Mesothelial cell of epicardium (in vitro differentiated cells): ENCODE data around the gene CYB5RL. TPM values are rescaled to one million over a fixed set of nuclear protein-coding genes. Genes with fewer than 3 reads are reported as not detected.

Source experiments
- DNase-seq, 2 experiments: peaks; one replicate each; pipeline ENCODE4 v3.0.0; 2021; ENCODE audit warnings: low spot score in 2 of 2; ENCODE audit not compliant: unreplicated experiment in 2 of 2
- H3K27ac Mint-ChIP-seq: 2 replicates; pipeline ENCODE4 v1.8.0; 2021; ENCODE audit warnings: mixed read lengths
- H3K27me3 Mint-ChIP-seq: 2 replicates; pipeline ENCODE4 v1.8.0; 2021; ENCODE audit warnings: low read depth, mixed read lengths
- H3K36me3 Mint-ChIP-seq: 2 replicates; pipeline ENCODE4 v1.8.0; 2021; ENCODE audit warnings: mixed read lengths
- H3K4me1 Mint-ChIP-seq: 2 replicates; pipeline ENCODE4 v1.8.0; 2021; ENCODE audit warnings: mixed read lengths
- H3K4me3 Mint-ChIP-seq: 2 replicates; pipeline ENCODE4 v1.8.0; 2021; ENCODE audit warnings: mild to moderate bottlenecking, moderate library complexity, mixed read lengths
- H3K9me3 Mint-ChIP-seq: 2 replicates; pipeline ENCODE4 v1.8.0; 2021; ENCODE audit warnings: mixed read lengths
- total RNA-seq: library from RNA; stranded (reverse); gene quantifications from 3 replicates; pipeline ENCODE4 v1.2.1, GENCODE V29; 2021
- TF ChIP-seq, protein P1 (sequence below): fragments of 200-600 bp; sonication (generic); IDR thresholded peaks from one replicate; pipeline ENCODE4 v1.5.0; 2021; ENCODE audit warnings: antibody characterized with exemption; ENCODE audit not compliant: unreplicated experiment

Gene CYB5RL
- total RNA-seq, 1 donor from 2014 or later: 8.5 TPM

DNA sequence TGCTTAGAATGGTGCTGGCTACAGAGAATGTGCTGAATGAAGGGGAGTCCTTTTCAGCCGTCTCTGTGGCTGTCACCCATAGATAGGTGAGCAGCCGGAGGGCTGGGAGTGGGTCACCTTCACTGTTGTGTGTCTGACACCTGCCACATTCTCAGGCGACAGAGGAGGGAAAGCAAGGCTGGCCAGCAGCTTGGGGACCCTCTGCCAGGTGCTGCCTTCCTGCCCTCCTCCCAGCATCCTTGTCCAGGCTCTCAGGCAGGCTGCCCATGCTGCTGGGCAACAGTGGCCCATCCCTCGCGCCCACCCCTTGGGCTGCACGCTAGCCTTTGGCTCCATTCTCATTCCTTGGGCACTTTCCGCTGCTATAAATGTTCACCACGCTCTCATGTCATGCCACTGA, 22.1 kb downstream of the CYB5RL start:
- Mint-ChIP-seq H3K4me3 (no peak overlapping the region), H3K27me3 (no peaks in the 10 kb centered on the region), H3K4me1 (no peaks in the 10 kb centered on the region), H3K27ac (no peak overlapping the region), H3K9me3 (no peaks in the 10 kb centered on the region), H3K36me3 (peaks cover 8% of the 10 kb centered on the region)
- TF ChIP-seq, protein P1, sequence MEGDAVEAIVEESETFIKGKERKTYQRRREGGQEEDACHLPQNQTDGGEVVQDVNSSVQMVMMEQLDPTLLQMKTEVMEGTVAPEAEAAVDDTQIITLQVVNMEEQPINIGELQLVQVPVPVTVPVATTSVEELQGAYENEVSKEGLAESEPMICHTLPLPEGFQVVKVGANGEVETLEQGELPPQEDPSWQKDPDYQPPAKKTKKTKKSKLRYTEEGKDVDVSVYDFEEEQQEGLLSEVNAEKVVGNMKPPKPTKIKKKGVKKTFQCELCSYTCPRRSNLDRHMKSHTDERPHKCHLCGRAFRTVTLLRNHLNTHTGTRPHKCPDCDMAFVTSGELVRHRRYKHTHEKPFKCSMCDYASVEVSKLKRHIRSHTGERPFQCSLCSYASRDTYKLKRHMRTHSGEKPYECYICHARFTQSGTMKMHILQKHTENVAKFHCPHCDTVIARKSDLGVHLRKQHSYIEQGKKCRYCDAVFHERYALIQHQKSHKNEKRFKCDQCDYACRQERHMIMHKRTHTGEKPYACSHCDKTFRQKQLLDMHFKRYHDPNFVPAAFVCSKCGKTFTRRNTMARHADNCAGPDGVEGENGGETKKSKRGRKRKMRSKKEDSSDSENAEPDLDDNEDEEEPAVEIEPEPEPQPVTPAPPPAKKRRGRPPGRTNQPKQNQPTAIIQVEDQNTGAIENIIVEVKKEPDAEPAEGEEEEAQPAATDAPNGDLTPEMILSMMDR: no peak
- no peak for DNase-seq

DNA sequence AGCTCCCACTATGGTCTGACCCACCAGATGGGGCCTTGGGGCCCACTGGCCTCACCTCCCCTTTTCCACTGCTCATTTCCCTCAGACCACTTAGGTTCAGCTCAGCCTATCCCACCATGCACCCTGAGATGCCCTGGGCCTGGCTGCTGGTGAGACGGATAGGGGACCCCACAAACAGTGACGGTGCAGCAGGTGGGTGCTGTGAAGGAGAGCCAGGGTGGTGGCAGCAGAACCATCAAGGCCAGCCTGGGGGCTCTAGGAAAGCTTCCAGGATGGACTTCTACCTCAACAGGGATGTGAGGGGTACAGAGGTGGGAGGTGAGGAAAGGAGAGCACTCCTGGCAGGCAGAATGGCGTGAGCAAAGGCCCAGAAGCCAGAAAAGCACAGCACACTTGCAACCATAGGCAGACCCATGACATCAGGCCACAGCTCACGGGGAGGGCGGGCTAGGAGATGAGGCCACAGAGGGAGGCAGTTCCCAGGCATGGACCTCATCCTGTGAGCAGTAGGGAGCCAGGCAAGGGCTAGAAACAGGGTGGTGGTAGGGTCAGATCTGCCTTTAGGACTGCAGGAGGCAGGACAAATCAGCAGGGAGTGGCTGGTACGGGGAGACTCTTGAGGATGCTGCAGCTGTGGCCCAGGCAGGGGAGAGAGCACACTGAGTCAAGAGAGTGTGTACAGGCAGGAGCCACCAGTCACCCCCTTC, 23.1 kb downstream of the CYB5RL start:
- Mint-ChIP-seq H3K4me1 (no peaks in the 10 kb centered on the region), H3K36me3 (peaks cover 7% of the 10 kb centered on the region), H3K9me3 (no peaks in the 10 kb centered on the region), H3K27ac (no peak overlapping the region), H3K4me3 (no peak overlapping the region), H3K27me3 (no peaks in the 10 kb centered on the region)
- no peak for DNase-seq
- TF ChIP-seq, protein P1: no peak

DNA sequence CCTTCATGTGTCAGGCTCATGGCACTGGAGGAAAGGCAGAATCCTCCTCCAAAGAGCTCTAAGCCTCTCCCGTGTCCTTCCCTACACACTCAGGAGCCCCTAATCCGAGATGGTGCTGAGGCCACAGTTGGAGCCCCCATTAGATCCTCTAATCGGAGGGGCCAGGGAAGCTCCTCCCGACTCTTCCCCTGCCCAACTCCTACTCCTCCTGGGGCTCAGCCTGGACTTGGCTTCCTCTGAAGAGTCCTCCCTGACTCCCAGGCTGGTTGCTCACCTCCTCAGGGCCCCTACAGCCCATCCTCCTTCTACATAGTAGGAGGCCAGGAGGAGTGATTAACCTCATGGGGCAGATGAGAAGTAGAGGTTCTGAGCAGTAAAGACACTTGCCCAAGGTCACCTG, 25.7 kb downstream of the CYB5RL start:
- Mint-ChIP-seq H3K27ac (no peak overlapping the region), H3K27me3 (no peaks in the 10 kb centered on the region), H3K4me3 (no peak overlapping the region), H3K9me3 (no peaks in the 10 kb centered on the region), H3K36me3 (no peaks in the 10 kb centered on the region), H3K4me1 (no peaks in the 10 kb centered on the region)
- TF ChIP-seq, protein P1: no peak
- DNase-seq: no peak

GRCh38 chr1:54173681-54174080, 26.1 kb downstream of the CYB5RL start:
- H3K4me3 Mint-ChIP-seq: no peak overlapping the region
- TF ChIP-seq, protein P1: no peak
- no peak for DNase-seq
- no peak overlapping the region for H3K27ac Mint-ChIP-seq
- H3K27me3 Mint-ChIP-seq: no peaks in the 10 kb centered on the region
- H3K9me3 Mint-ChIP-seq: no peaks in the 10 kb centered on the region
- no peaks in the 10 kb centered on the region for H3K4me1 Mint-ChIP-seq
- H3K36me3 Mint-ChIP-seq: no peaks in the 10 kb centered on the region

GRCh38 chr1:54172614-54173599, 26.9 kb downstream of the CYB5RL start:
- Mint-ChIP-seq H3K4me3 (no peak overlapping the region), H3K4me1 (no peaks in the 10 kb centered on the region), H3K27ac (no peak overlapping the region), H3K27me3 (no peaks in the 10 kb centered on the region), H3K36me3 (no peaks in the 10 kb centered on the region), H3K9me3 (no peaks in the 10 kb centered on the region)
- no peak for DNase-seq
- TF ChIP-seq, protein P1: no peak
